NCI-H187 treated with DMSO at 0.1 percent for 48 hours (cell line): Measurements from ENCODE around the gene CACNA2D3.

ENCODE experiments used
- DNase-seq: peaks from one replicate; lab custom pipeline; 2025; lab: John Stamatoyannopoulos, UW

The CACNA2D3 gene

DNA sequence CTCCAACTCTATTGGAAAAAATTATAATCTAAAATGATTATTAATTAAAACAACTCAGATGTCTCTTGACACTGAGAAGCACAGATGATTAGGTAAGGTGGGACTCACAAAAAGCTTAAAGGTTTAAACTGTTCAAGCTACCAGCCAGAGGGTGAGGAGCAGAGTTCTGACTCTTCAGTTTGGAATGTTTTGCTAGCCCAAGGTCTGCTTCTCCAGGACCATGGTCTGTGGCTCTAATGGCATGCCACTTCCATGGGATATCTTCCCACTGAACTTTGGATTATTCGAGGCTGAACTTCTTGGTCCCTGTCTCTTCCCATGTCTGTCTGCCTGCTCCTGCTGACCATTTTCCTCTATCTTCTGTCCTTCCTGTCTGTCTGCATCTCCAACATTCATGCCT is 49.2 kb downstream of the CACNA2D3 start:
- no peak for DNase-seq

- DNase-seq, result no peak
These were observed 49.6 kb downstream of the CACNA2D3 start for GRCh38 chr3:54171951-54172350.

- DNase-seq, result no peak
These were observed 51.0 kb downstream of the CACNA2D3 start for GRCh38 chr3:54173371-54173770.

- no peak for DNase-seq
These were observed 53.8 kb downstream of the CACNA2D3 start for GRCh38 chr3:54176106-54176505.

DNA sequence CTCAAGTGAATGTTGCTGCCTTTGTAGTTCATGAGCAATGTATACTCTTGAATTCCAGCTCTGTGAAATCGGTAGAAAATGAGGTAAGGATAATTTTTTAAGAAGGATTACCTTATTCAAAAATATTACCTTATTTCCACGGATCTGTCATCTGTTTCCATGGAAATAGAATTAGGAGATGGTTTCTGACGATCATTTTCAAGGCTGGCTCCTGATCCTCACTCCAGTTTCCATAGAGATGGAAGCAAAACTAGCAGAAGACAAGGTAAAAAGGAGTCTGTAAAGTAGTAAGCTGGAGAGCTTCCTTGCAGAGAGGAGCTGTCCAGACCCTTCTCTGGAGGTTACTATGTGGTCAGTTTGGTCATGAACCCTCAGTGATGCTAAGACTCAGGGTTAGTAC is 55.5 kb downstream of the CACNA2D3 start:
- no peak for DNase-seq

DNA sequence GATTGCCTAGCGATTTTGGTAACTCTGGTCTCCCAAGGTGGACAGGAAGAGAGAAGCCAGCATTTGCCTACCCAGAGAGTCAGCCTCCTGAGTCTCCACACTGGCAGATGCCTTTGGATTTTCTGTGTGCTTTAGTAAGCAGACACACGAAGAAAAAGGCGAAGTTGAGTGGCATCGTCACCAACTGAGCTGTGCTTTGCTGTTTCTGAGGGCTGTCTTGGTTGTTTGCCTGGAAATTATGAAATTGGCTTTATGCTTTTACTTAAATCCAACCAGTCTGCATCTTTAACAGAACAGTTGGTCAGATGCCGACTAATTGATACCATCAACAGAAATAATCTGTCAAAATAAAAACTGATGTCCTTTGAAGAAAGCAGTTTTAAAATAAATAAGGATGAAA is 56.0 kb downstream of the CACNA2D3 start:
- DNase-seq, result no peak

DNA sequence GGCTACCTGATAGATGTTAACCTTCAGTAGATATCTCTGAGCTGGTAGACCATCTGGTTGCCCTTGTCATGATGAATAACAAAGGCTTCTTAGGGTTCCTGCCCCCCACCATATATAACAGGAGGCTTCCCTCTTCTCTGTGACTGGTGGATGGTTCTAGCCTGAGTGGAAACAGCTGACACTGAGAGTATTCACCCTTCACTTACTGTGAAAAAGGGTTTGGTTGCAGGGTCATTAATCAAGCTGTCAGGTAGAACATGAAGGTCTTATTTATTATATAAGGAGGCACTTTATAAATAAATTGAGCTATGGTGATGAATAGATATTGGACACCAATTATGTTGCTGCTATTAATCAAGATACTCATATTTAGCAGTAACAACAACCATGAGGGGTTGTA is 58.6 kb downstream of the CACNA2D3 start:
- DNase-seq, result no peak

DNA sequence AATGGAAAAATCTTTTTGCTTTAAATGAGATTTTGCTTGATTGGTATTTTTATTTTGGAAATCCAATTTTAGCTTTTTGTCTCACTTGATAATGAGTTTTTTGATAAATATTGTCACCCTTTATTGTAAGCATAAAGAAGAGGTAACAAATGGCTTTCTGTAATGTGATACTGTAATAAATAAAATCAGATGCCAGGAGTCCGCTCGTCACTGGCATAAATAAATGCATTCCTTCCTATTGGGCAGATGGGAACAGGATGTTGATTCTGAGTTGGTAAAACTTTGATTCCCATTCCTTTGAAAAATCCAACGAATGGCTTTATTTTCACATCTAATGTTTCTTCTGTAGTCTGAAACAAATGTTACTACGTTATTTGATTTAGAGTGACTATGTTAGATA is 59.9 kb downstream of the CACNA2D3 start:
- DNase-seq, result no peak

GRCh38 chr3:54185740-54186139 is 63.4 kb downstream of the CACNA2D3 start:
- no peak for DNase-seq

DNA sequence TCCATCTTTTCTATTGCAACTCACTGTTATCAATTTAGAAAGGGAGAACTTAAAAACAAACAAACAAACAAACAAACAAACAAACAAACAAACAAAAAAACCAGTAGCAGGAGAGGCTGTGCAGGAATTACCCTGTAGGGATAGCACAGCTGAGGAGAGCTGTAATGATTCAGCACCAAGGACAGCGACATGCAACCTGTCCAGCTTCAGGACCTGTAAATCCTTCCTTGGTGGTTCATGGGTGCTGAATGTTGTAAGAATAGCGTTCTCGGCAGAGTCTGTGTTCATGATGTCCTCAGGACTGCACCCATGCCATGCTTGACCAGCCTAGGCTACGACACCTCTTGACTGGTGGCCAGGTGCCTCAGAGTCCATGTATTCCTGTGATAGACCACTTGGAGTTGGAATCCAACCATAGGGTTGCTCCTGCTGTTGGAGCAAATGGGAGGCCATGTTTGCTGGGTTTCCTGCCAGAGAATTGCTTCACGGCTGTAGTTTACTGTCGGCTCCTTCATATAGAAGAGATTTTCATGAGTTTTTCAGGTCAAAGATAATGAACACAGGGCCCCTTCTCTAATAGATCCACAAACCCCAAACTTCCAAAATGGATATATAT is 65.9 kb downstream of the CACNA2D3 start:
- no peak for DNase-seq

DNA sequence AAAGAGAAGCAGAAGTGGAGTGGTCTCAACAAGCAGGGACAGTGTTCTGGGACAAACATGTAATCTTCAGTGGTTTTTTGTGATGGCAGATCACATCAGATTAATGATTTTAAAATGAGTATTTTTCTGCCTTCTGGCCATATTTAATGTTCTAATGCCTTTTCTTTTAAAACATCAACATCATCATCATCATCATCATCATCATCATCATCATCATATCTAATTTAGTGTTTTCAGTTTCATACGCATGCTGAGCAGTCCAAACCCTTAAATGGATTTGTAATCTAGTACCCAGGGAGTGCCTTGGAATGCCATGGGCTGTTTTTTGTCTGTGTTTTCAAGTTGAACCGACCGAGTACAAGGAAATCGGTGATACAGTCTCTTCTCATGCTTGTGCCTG is 68.9 kb downstream of the CACNA2D3 start:
- DNase-seq, result no peak

DNA sequence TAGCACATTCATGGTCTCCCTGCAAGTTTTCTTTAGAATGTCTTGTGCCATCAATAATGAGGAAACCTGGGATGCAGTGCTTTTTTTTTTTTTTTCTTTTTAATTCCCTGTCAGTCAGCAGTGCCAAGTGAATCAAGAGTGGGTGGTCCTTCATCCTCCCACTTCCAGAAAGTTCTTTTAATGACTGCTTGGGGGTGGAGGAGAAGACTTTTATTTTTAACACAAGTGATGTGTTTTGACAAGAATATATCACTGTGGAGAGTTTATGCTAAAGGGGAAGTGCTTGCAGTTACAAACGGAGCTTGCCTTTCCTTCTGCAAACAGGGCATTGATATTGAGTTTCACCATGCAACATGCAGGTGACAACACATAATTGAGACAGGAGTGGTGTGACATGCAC is 69.7 kb downstream of the CACNA2D3 start:
- no peak for DNase-seq

GRCh38 chr3:54193093-54193492 is 70.7 kb downstream of the CACNA2D3 start:
- no peak for DNase-seq

- DNase-seq, result no peak
These were observed 74.1 kb downstream of the CACNA2D3 start for GRCh38 chr3:54196360-54196991.

- DNase-seq, result no peak
These were observed 75.2 kb downstream of the CACNA2D3 start for GRCh38 chr3:54197509-54197908.

DNA sequence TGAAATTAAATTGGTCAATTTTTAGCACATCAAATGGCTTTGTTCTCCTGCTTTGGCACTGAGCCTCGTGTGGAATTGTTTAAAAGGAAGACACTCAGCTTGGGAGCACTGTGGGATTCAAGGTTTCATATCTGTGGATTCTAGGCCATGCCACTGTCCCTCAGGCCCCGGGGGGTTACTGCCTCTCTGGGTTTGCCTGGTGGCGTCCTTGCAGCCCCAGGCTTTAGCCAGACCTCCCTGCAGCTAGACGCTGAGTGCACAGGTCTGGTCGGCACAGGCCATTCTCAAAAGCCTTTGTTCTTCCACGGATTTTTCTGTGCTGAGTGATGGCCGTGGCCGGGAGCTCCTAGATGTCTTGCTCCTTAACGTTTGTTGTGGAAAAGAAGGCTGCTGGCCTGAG is 76.2 kb downstream of the CACNA2D3 start:
- DNase-seq, result no peak

- no peak for DNase-seq
These were observed 79.7 kb downstream of the CACNA2D3 start for GRCh38 chr3:54202054-54202453.

GRCh38 chr3:54202651-54203248 is 80.4 kb downstream of the CACNA2D3 start:
- no peak for DNase-seq

DNA sequence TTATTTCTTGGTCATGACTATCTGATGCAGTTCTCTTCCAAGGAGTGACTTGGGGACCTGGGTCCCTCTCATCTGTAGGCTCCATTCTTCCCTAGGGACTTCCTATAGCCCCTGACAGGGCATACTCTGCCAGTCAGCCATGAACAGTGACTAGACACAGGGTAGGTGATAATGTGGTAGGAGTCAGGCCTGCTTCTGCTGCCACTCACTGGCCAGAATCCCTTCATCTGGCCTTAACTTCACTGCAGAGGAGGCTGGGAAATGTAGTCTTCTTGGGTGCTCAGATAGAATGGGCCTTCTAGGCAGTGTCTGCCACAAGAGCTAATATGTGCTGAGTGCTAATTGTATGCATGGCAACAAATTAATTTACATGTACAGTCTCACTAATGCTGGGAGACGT is 84.5 kb downstream of the CACNA2D3 start:
- no peak for DNase-seq

GRCh38 chr3:54211097-54211496 is 88.7 kb downstream of the CACNA2D3 start:
- DNase-seq, result peak; percentile 52

GRCh38 chr3:54212723-54213122 is 90.4 kb downstream of the CACNA2D3 start:
- no peak for DNase-seq

DNA sequence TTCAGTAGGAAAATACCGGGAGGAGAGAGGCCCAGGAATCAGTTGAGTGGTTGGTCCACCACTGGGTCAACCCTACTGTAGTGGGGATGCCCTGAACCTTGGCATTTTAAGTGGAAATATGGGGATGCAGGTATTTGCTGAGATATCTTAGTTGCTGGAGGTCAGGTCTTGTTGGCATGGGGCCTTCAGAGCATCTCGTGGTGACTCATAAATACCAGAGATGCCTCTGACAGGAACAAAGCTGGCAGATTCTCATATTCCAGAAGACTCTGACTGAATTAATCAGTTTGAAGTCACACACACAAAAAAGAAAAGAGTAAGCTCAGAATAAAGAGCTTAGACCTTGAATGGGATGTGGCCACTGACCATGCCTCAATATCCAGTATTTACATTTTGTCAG is 91.6 kb downstream of the CACNA2D3 start:
- no peak for DNase-seq

GRCh38 chr3:54214845-54215244 is 92.5 kb downstream of the CACNA2D3 start:
- no peak for DNase-seq

GRCh38 chr3:54215521-54215920 is 93.2 kb downstream of the CACNA2D3 start:
- no peak for DNase-seq
